CD14-positive monocyte (primary cell): ENCODE data around the gene RNF44. TPM values are rescaled to one million over a fixed set of nuclear protein-coding genes. Genes with fewer than 3 reads are reported as not detected.

Experiments used
- DNase-seq, 3 donors: peaks; one replicate each; pipeline ENCODE4 v3.0.0-alpha.2; 2011 to 2022
- H2AFZ ChIP-seq: 2 replicates; pipeline ENCODE4 v1.6.0; 2012; ENCODE audit warnings: mild to moderate bottlenecking, low read depth, low read length, inconsistent platforms; ENCODE audit not compliant: insufficient read depth, poor library complexity, severe bottlenecking
- H3K27ac ChIP-seq, 2 donors: 1 replicate in 1 of 2; 2 replicates in 1 of 2; pipeline ENCODE4 v1.5.1; 2012 to 2013; ENCODE audit warnings: low read length in 2 of 2, control low read depth in 1 of 2, inconsistent platforms in 1 of 2, low read depth in 1 of 2, mild to moderate bottlenecking in 1 of 2
- H3K27me3 ChIP-seq, 2 donors: one replicate each; pipeline versions ENCODE4 v1.6.0 to v1.6.1; 2011 to 2013; ENCODE audit warnings: low read length in 2 of 2; ENCODE audit not compliant: control insufficient read depth in 2 of 2, insufficient read depth in 2 of 2
- H3K36me3 ChIP-seq, 2 donors: replicated peaks in 1 of 2; 1 replicate in 1 of 2; 2 replicates in 1 of 2; pipeline versions ENCODE4 v1.5.1 to v1.6.1; 2012 to 2013; ENCODE audit warnings: low read length in 2 of 2, control low read depth in 1 of 2, inconsistent platforms in 1 of 2, mild to moderate bottlenecking in 1 of 2; ENCODE audit not compliant: insufficient read depth in 2 of 2, control insufficient read depth in 1 of 2
- H3K4me1 ChIP-seq, 2 donors: 1 replicate in 1 of 2; 2 replicates in 1 of 2; pipeline versions ENCODE4 v1.5.1 to v1.6.1; 2012 to 2013; ENCODE audit warnings: low read length in 2 of 2, control low read depth in 1 of 2, inconsistent platforms in 1 of 2, mild to moderate bottlenecking in 1 of 2, moderate library complexity in 1 of 2; ENCODE audit not compliant: insufficient read depth in 2 of 2, control insufficient read depth in 1 of 2
- H3K4me2 ChIP-seq: replicated peaks from 2 replicates; pipeline ENCODE3; 2012; ENCODE audit warnings: low read length, moderate library complexity, mild to moderate bottlenecking; ENCODE audit not compliant: poor library complexity, severe bottlenecking; ENCODE audit errors: extremely low read depth
- H3K4me3 ChIP-seq, 3 experiments: fragments of 200-600 bp in 1 of 3; sonication (generic) in 1 of 3; replicated peaks in 1 of 3; 1 replicate in 2 of 3; 2 replicates in 1 of 3; pipeline ENCODE4 v1.5.1; 2011 to 2013; ENCODE audit warnings: low read length in 3 of 3, mild to moderate bottlenecking in 3 of 3, control low read depth in 2 of 3, low read depth in 2 of 3, inconsistent platforms in 1 of 3, moderate library complexity in 1 of 3
- H3K79me2 ChIP-seq: 2 replicates; pipeline ENCODE4 v1.6.0; 2012; ENCODE audit warnings: mild to moderate bottlenecking, control low read depth, inconsistent platforms, low read length, moderate library complexity; ENCODE audit not compliant: insufficient read depth
- H3K9ac ChIP-seq: 2 replicates; pipeline ENCODE4 v1.6.0; 2017; ENCODE audit warnings: low read length, mild to moderate bottlenecking; ENCODE audit not compliant: insufficient read depth, poor library complexity, severe bottlenecking
- H3K9me3 ChIP-seq, 2 donors: replicated peaks in 1 of 2; 1 replicate in 1 of 2; 2 replicates in 1 of 2; pipeline versions ENCODE4 v1.5.1 to v1.6.1; 2012 to 2013; ENCODE audit warnings: low read length in 2 of 2, control low read depth in 1 of 2; ENCODE audit not compliant: control insufficient read depth in 1 of 2, insufficient read depth in 1 of 2
- H4K20me1 ChIP-seq: 2 replicates; pipeline ENCODE4 v1.6.0; 2012; ENCODE audit warnings: mild to moderate bottlenecking, low read length, control low read depth, moderate library complexity; ENCODE audit not compliant: insufficient read depth
- H3K27ac Mint-ChIP-seq, 7 donors: one replicate each; pipeline ENCODE4 v1.8.0; 2020; ENCODE audit warnings: mild to moderate bottlenecking in 7 of 7, mixed read lengths in 7 of 7, moderate library complexity in 6 of 7, inconsistent platforms in 2 of 7
- H3K27me3 Mint-ChIP-seq, 3 donors: one replicate each; pipeline ENCODE4 v1.8.0; 2021 to 2022; ENCODE audit warnings: low read depth in 3 of 3, mild to moderate bottlenecking in 3 of 3, mixed read lengths in 3 of 3, moderate library complexity in 3 of 3, inconsistent platforms in 1 of 3
- H3K36me3 Mint-ChIP-seq, 2 donors: one replicate each; pipeline ENCODE4 v1.8.0; 2020; ENCODE audit warnings: mixed read lengths in 2 of 2, inconsistent platforms in 1 of 2, mild to moderate bottlenecking in 1 of 2
- H3K4me1 Mint-ChIP-seq: one replicate; pipeline ENCODE4 v1.8.0; 2020; ENCODE audit warnings: mild to moderate bottlenecking, mixed read lengths
- H3K4me3 Mint-ChIP-seq, 2 donors: one replicate each; pipeline ENCODE4 v1.8.0; 2020; ENCODE audit warnings: mild to moderate bottlenecking in 2 of 2, mixed read lengths in 2 of 2, moderate library complexity in 1 of 2
- H3K9me3 Mint-ChIP-seq, 7 donors: one replicate each; pipeline ENCODE4 v1.8.0; 2020 to 2022; ENCODE audit warnings: mixed read lengths in 7 of 7, mild to moderate bottlenecking in 6 of 7, moderate library complexity in 6 of 7, inconsistent platforms in 2 of 7
- WGBS: methylation state at CpG from one replicate; pipeline ENCODE4 v1.1.5; 2013; ENCODE audit warnings: missing lambda C conversion rate; ENCODE audit not compliant: insufficient coverage; 5-methylcytosine and 5-hydroxymethylcytosine counted together
- intact Hi-C, 2 donors: fragments of 100-400 bp; cut with micrococcal nuclease; formaldehyde crosslinking; loops; one replicate each; pipeline versions ENCODE4 v1.15.0 to v1.15.1; 2023
- polyA plus RNA-seq, 3 donors: library from polyadenylated mRNA; depleted of rRNA in 1 of 3; unstranded in 2 of 3; stranded (reverse) in 1 of 3; fragments of 300-500 nt in 2 of 3; fragments of >200 nt in 1 of 3; fragmentation: Illumina TruSeq in 2 of 3; gene quantifications; 1 replicate in 2 of 3; 2 replicates in 1 of 3; pipeline ENCODE4 v1.2.3, GENCODE V29; 2012 to 2021
- TF ChIP-seq, protein P1 (sequence below): fragments of 200-600 bp; IDR thresholded peaks from one replicate; pipeline ENCODE4 v1.8.0; 2022; ENCODE audit warnings: antibody characterized with exemption, mild to moderate bottlenecking

The RNF44 gene
- polyA plus RNA-seq, 3 donors: 1.9 to 133 (median 3.1) TPM

DNA sequence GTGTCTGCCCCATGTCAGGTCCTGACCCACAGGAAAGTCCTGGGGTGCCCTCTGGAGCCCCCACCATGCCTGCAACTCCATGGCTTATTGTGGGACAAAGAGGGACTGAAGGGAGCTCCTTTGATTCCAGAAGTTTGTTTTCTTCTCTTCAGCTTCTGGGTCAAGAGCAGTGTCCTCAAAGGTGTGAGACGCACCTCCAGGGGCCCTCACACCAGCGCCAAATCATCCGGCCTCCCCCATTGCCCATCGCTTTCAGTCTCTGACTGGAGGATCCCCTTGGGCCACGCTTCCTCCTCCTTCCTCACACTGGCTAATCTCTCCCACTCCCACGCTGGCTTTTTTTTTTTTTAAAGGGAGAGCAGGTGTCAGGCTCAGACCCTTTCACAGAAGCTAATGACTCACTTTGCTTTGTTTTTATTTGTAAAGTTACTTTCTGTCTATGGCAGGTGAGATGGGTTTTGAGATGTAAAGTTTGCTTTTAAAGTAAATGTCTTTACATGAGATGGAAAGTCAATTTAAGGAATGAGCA is 28.6 kb upstream of the RNF44 start:
- TF ChIP-seq, protein P1, sequence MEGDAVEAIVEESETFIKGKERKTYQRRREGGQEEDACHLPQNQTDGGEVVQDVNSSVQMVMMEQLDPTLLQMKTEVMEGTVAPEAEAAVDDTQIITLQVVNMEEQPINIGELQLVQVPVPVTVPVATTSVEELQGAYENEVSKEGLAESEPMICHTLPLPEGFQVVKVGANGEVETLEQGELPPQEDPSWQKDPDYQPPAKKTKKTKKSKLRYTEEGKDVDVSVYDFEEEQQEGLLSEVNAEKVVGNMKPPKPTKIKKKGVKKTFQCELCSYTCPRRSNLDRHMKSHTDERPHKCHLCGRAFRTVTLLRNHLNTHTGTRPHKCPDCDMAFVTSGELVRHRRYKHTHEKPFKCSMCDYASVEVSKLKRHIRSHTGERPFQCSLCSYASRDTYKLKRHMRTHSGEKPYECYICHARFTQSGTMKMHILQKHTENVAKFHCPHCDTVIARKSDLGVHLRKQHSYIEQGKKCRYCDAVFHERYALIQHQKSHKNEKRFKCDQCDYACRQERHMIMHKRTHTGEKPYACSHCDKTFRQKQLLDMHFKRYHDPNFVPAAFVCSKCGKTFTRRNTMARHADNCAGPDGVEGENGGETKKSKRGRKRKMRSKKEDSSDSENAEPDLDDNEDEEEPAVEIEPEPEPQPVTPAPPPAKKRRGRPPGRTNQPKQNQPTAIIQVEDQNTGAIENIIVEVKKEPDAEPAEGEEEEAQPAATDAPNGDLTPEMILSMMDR: no peak
- Histone ChIP-seq H3K79me2 (no peaks in the 10 kb centered on the region), H3K27ac (no peak overlapping the region), H4K20me1 (no peaks in the 10 kb centered on the region), H3K4me2 (no peak overlapping the region), H3K27me3 (no peaks in the 10 kb centered on the region), H3K9ac (no peak overlapping the region), H3K4me1 (no peaks in the 10 kb centered on the region), H3K9me3 (peaks cover 0 to 3% of the 10 kb centered on the region in 2 donors), H3K4me3 (no peak overlapping the region), H2AFZ (no peak overlapping the region), H3K36me3 (no peaks in the 10 kb centered on the region)
- Mint-ChIP-seq H3K4me3 (no peak overlapping the region), H3K9me3 (peaks cover 0 to 6% (median 2%) of the 10 kb centered on the region in 7 donors), H3K36me3 (no peaks in the 10 kb centered on the region), H3K4me1 (no peaks in the 10 kb centered on the region), H3K27ac (peak overlapping the region in 1 of 7 donors; percentile 37), H3K27me3 (peaks cover 5 to 11% (median 8%) of the 10 kb centered on the region in 3 donors)
- 60% methylated on average over 1 of the region's 6 CpGs for WGBS
- no peak for DNase-seq
- intact Hi-C loops: no loop called here

DNA sequence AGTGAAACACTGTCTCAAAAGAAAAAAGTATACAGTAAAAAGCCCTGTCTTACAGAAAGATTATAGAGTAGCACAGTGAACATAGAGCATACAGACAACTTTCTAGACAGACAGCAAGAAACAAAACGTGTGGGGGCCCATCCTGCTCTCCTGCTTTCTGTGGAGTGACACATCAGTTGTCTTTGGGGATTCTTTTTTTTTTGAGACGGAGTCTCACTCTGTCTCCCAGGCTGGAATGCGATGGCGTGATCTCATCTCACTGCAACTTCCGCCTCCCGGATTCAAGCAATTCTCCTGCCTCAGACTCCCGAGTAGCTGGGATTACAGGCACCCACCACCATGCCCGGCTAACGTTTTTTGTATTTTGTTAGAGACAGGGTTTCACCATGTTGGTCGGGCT is 26.8 kb upstream of the RNF44 start:
- H3K9me3 Mint-ChIP-seq: peaks cover under 1 to 11% (median 2%) of the 10 kb centered on the region in 7 donors
- Histone ChIP-seq H3K4me1 (no peaks in the 10 kb centered on the region), H3K9me3 (peaks cover 0 to 4% of the 10 kb centered on the region in 2 donors), H3K36me3 (no peaks in the 10 kb centered on the region), H4K20me1 (no peaks in the 10 kb centered on the region), H3K79me2 (no peaks in the 10 kb centered on the region), H2AFZ (no peak overlapping the region), H3K27ac (no peak overlapping the region), H3K4me2 (no peak overlapping the region), H3K4me3 (no peak overlapping the region), H3K27me3 (peaks cover 0 to 3% of the 10 kb centered on the region in 2 donors), H3K9ac (no peak overlapping the region)
- WGBS: 94% methylated on average over 9 of the region's 10 CpGs
- DNase-seq: no peak
- peaks cover 6% of the 10 kb centered on the region for H3K4me1 Mint-ChIP-seq
- H3K27me3 Mint-ChIP-seq: peaks cover 6 to 18% (median 13%) of the 10 kb centered on the region in 3 donors
- H3K27ac Mint-ChIP-seq: no peak overlapping the region
- TF ChIP-seq, protein P1: no peak
- H3K4me3 Mint-ChIP-seq: no peak overlapping the region
- intact Hi-C loops: no loop called here
- H3K36me3 Mint-ChIP-seq: no peaks in the 10 kb centered on the region
